A673 (cell line): ENCODE results near the gene P4HA2. TPM values are rescaled to one million over a fixed set of nuclear protein-coding genes. Genes with fewer than 3 reads are reported as not detected.
"Not testable (repeated sequence)": the region's sequence is repeated elsewhere in the genome, so short reads cannot be mapped to it uniquely, and the experiment has no call there.

Source experiments
- BruUV-seq: library from RNA; stranded (reverse); fragments of 400-500 nt; replicated peaks from 2 replicates; lab custom pipeline; 2021; lab: Mats Ljungman, UMichigan
- CTCF ChIA-PET: fragments of 300-600 bp; sonication (Branson Sonifier 250); formaldehyde crosslinking; loops from one replicate; lab custom pipeline; 2022; ENCODE audit warnings: antibody characterized with exemption; lab: Charles Lee
- POLR2A ChIA-PET: fragments of 300-600 bp; sonication (Branson Sonifier 250); formaldehyde crosslinking; loops from one replicate; lab custom pipeline; 2022; ENCODE audit warnings: antibody characterized with exemption; ENCODE audit not compliant: low non-redundant PET; lab: Charles Lee
- DNase-seq: peaks from one replicate; pipeline ENCODE4 v3.0.0-alpha.2; 2015; ENCODE audit warnings: low spot score
- H3K27ac ChIP-seq: fragments of 200-600 bp; sonication (generic); 2 replicates; pipeline ENCODE4 v1.5.1; 2016; ENCODE audit warnings: mixed run types, low read depth, mild to moderate bottlenecking, mixed read lengths, antibody characterized with exemption, low read length; ENCODE audit not compliant: poor library complexity, severe bottlenecking
- H3K27me3 ChIP-seq: fragments of 200-600 bp; sonication (generic); replicated peaks from 2 replicates; pipeline ENCODE4 v1.6.1; 2017; ENCODE audit warnings: mixed run types, low read depth, mild to moderate bottlenecking, mixed read lengths, antibody characterized with exemption, low read length; ENCODE audit not compliant: insufficient read depth, poor library complexity
- H3K36me3 ChIP-seq: fragments of 200-600 bp; sonication (generic); 2 replicates; pipeline ENCODE4 v1.6.1; 2016; ENCODE audit warnings: mixed run types, mild to moderate bottlenecking, mixed read lengths, antibody characterized with exemption, low read length; ENCODE audit not compliant: insufficient read depth, poor library complexity, severe bottlenecking
- H3K4me1 ChIP-seq: fragments of 200-600 bp; sonication (generic); 2 replicates; pipeline ENCODE4 v1.6.1; 2017; ENCODE audit warnings: mixed run types, mild to moderate bottlenecking, mixed read lengths, antibody characterized with exemption, low read length; ENCODE audit not compliant: insufficient read depth, poor library complexity, severe bottlenecking
- H3K4me3 ChIP-seq: fragments of 200-600 bp; sonication (generic); 2 replicates; pipeline ENCODE4 v1.5.1; 2016; ENCODE audit warnings: low read depth, mixed run types, mild to moderate bottlenecking, mixed read lengths, low read length; ENCODE audit not compliant: poor library complexity, severe bottlenecking
- H3K9me3 ChIP-seq: fragments of 200-600 bp; sonication (generic); 2 replicates; pipeline ENCODE4 v1.6.1; 2016; ENCODE audit warnings: mixed run types, low read depth, mild to moderate bottlenecking, mixed read lengths, antibody characterized with exemption, low read length; ENCODE audit not compliant: poor library complexity, severe bottlenecking
- EZH2 ChIP-seq: fragments of 200-600 bp; sonication (generic); IDR thresholded peaks from 2 replicates; pipeline ENCODE4 v1.6.1; 2017; ENCODE audit warnings: borderline replicate concordance, low read depth, mild to moderate bottlenecking, mixed read lengths, antibody characterized with exemption, low read length; ENCODE audit not compliant: poor library complexity, severe bottlenecking
- intact Hi-C: fragments of 100-400 bp; cut with micrococcal nuclease; formaldehyde crosslinking; loops from one replicate; pipeline ENCODE4 v1.10.0; 2022; ENCODE audit not compliant: unreplicated experiment
- total RNA-seq: library from RNA; stranded (reverse); gene quantifications from 2 replicates; pipeline ENCODE4 v1.2.3, GENCODE V29; 2021
- TF ChIP-seq, protein P1 (sequence below): fragments of 300-800, 200-600 bp; sonication (generic); conservative IDR thresholded peaks from 2 replicates; pipeline ENCODE4 v1.5.1; 2017; ENCODE audit warnings: low read depth, mild to moderate bottlenecking, antibody characterized with exemption, low read length, moderate library complexity, mixed read lengths

Gene P4HA2
- total RNA-seq, 1 experiment from 2014 or later = 2.8 TPM

DNA sequence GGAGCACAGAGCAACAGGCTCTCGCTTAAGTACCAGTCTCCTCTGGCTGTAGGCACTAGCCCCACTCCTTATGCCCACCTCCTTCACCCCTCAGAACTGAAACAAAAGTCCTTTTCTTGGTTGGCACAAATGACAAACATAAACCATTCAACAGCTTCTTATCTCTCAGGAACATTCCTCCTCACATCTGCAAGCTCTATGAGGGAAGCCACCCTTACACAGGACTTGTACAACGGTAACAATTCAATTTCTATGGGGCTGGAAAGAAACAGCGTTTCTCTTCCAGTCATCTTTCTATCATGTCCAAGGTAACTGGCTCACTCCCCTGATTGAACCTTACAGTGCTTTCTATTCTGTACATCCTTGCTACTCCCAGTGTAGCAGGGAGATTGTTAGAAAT, 80.0 kb downstream of the P4HA2 start:
- Histone ChIP-seq H3K27me3 (peaks cover 26% of the 10 kb centered on the region), H3K4me3 (no peak overlapping the region), H3K36me3 (no peaks in the 10 kb centered on the region), H3K27ac (no peak overlapping the region), H3K9me3 (peaks cover 17% of the 10 kb centered on the region), H3K4me1 (no peaks in the 10 kb centered on the region)
- ChIA-PET CTCF (no interaction called here), POLR2A (no interaction called here)
- no TSS peak for BruUV-seq
- intact Hi-C loops = no loop called here
- TF ChIP-seq EZH2 = no peak
- TF ChIP-seq, protein P1, sequence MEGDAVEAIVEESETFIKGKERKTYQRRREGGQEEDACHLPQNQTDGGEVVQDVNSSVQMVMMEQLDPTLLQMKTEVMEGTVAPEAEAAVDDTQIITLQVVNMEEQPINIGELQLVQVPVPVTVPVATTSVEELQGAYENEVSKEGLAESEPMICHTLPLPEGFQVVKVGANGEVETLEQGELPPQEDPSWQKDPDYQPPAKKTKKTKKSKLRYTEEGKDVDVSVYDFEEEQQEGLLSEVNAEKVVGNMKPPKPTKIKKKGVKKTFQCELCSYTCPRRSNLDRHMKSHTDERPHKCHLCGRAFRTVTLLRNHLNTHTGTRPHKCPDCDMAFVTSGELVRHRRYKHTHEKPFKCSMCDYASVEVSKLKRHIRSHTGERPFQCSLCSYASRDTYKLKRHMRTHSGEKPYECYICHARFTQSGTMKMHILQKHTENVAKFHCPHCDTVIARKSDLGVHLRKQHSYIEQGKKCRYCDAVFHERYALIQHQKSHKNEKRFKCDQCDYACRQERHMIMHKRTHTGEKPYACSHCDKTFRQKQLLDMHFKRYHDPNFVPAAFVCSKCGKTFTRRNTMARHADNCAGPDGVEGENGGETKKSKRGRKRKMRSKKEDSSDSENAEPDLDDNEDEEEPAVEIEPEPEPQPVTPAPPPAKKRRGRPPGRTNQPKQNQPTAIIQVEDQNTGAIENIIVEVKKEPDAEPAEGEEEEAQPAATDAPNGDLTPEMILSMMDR = no peak
- DNase-seq = no peak

GRCh38 chr5:132145326-132145725, 82.3 kb downstream of the P4HA2 start:
- H3K36me3 ChIP-seq, intact Hi-C loops, DNase-seq, H3K4me1 ChIP-seq, H3K27ac ChIP-seq, CTCF ChIA-PET, H3K4me3 ChIP-seq, POLR2A ChIA-PET, BruUV-seq: not testable (repeated sequence)
- H3K9me3 ChIP-seq = peaks cover 17% of the 10 kb centered on the region
- H3K27me3 ChIP-seq = peaks cover 26% of the 10 kb centered on the region

GRCh38 chr5:132143148-132143547, 84.5 kb downstream of the P4HA2 start:
- TF ChIP-seq, protein P1 = no peak
- TF ChIP-seq EZH2 = no peak
- DNase-seq = no peak
- H3K36me3 ChIP-seq = no peaks in the 10 kb centered on the region
- no TSS peak for BruUV-seq
- H3K4me1 ChIP-seq = no peaks in the 10 kb centered on the region
- ChIA-PET CTCF (no interaction called here), POLR2A (no interaction called here)
- H3K27ac ChIP-seq = no peak overlapping the region
- no peak overlapping the region for H3K4me3 ChIP-seq
- intact Hi-C loops = no loop called here
- peaks cover 14% of the 10 kb centered on the region for H3K27me3 ChIP-seq
- peaks cover 17% of the 10 kb centered on the region for H3K9me3 ChIP-seq

GRCh38 chr5:132142459-132142858, 85.2 kb downstream of the P4HA2 start:
- CTCF ChIA-PET = no interaction called here
- Histone ChIP-seq H3K4me1 (no peaks in the 10 kb centered on the region), H3K27me3 (peaks cover 12% of the 10 kb centered on the region), H3K36me3 (no peaks in the 10 kb centered on the region), H3K4me3 (no peak overlapping the region), H3K27ac (no peak overlapping the region), H3K9me3 (peaks cover 17% of the 10 kb centered on the region)
- POLR2A ChIA-PET = no interaction called here
- TF ChIP-seq EZH2 = no peak
- TF ChIP-seq, protein P1 = no peak
- BruUV-seq = no TSS peak
- intact Hi-C loops = no loop called here
- DNase-seq = no peak
